H7 (cell line): ENCODE results near the gene TPM4. TPM values are rescaled to one million over a fixed set of nuclear protein-coding genes. Genes with fewer than 3 reads are reported as not detected.

Source experiments
- DNase-seq: peaks from one replicate; pipeline ENCODE4 v3.0.0; 2012
- H3K27me3 ChIP-seq: 2 replicates; pipeline ENCODE4 v1.6.0; 2011; ENCODE audit warnings: mild to moderate bottlenecking, low read length; ENCODE audit not compliant: control insufficient read depth, insufficient read depth
- H3K36me3 ChIP-seq: replicated peaks from 2 replicates; pipeline ENCODE4 v1.5.1; 2011; ENCODE audit warnings: low read length; ENCODE audit not compliant: control insufficient read depth, insufficient read depth
- H3K4me3 ChIP-seq: 2 replicates; pipeline ENCODE4 v1.5.1; 2011; ENCODE audit warnings: low read depth, mild to moderate bottlenecking, control low read depth, low read length, moderate library complexity; ENCODE audit not compliant: insufficient read depth
- total RNA-seq: library from RNA; depleted of rRNA; stranded (reverse); fragments of >200 nt; shearing (Covaris generic); gene quantifications from 2 replicates; pipeline ENCODE4 v1.2.3, GENCODE V29; 2014

TPM4 gene
- total RNA-seq, 1 experiment from 2014 or later = 429 TPM

GRCh38 chr19:16051254-16052025 lies 24.9 kb upstream of the TPM4 start:
- Histone ChIP-seq H3K36me3 (no peaks in the 10 kb centered on the region), H3K27me3 (no peaks in the 10 kb centered on the region), H3K4me3 (no peak overlapping the region)
- peak; percentile 32 for DNase-seq

DNA sequence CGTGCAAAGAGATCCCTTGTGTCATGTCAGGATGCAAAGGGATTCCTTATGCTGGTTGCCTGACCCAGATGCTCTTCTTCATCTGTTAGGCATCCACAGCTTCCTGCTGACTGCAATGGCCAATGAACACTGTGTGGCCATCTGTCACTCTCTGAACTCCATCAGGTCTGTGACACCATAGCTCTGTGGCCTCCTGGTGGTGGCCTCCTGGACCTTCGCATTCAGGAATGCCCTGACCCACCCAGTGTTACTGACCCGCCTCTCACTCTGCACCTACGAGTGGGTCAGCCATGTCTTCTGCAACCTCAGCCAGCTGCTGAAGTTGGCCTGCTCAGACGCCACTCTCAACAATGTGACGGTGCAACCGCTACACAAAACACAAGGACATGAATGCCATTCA lies 23.9 kb upstream of the TPM4 start:
- no peak for DNase-seq
- Histone ChIP-seq H3K27me3 (no peaks in the 10 kb centered on the region), H3K36me3 (no peaks in the 10 kb centered on the region), H3K4me3 (no peak overlapping the region)

GRCh38 chr19:16057062-16057461 lies 19.2 kb upstream of the TPM4 start:
- Histone ChIP-seq H3K36me3 (no peaks in the 10 kb centered on the region), H3K4me3 (no peak overlapping the region), H3K27me3 (no peaks in the 10 kb centered on the region)
- DNase-seq = no peak

DNA sequence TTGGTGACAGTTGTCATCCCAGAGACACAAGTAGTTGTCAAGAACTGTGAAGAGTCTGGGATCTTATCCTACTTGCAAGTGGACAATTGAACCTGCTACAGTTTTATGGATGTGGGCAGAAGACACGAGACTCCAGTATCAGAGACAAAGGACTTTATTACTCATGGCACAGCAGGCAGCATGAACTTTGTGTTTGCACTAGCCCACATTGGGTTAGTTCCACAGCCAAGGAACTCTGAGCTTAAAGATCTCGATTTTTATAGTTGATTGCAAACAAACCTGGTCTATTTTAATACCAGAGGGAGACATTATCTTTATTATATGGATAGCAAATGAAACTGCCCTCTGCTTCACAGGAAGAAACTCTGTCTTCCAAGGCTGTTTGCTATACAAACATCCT lies 16.0 kb upstream of the TPM4 start:
- DNase-seq = no peak
- H3K36me3 ChIP-seq = no peaks in the 10 kb centered on the region
- no peak overlapping the region for H3K4me3 ChIP-seq
- H3K27me3 ChIP-seq = no peaks in the 10 kb centered on the region

GRCh38 chr19:16061943-16062342 lies 14.4 kb upstream of the TPM4 start:
- Histone ChIP-seq H3K4me3 (no peak overlapping the region), H3K27me3 (no peaks in the 10 kb centered on the region), H3K36me3 (no peaks in the 10 kb centered on the region)
- DNase-seq = no peak

DNA sequence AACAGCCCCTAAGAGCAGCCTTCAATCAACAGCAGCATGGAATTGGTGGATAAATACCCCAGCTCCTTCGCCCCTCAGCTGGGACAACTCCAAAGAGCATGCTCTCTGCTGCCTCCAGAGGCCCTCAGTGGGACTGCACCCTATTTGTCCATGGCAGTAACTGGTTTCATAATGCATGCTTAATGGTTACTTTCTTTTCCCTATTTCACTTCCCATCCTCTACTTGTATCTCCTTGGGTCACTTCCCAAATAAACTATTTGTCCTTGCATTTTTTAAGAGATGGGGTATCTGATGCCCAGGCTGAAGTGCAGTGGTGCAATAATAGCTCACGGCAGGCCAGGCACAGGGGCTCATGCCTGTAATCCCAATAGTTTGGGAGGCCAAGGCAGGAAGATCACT lies 13.5 kb upstream of the TPM4 start:
- DNase-seq = peak; percentile 85

GRCh38 chr19:16064209-16064889 lies 11.9 kb upstream of the TPM4 start:
- H3K36me3 ChIP-seq = no peaks in the 10 kb centered on the region

More for the DNA sequence above, 13.5 kb upstream of the TPM4 start:
- no peaks in the 10 kb centered on the region for H3K27me3 ChIP-seq
- no peak overlapping the region for H3K4me3 ChIP-seq
- no peaks in the 10 kb centered on the region for H3K36me3 ChIP-seq

DNA sequence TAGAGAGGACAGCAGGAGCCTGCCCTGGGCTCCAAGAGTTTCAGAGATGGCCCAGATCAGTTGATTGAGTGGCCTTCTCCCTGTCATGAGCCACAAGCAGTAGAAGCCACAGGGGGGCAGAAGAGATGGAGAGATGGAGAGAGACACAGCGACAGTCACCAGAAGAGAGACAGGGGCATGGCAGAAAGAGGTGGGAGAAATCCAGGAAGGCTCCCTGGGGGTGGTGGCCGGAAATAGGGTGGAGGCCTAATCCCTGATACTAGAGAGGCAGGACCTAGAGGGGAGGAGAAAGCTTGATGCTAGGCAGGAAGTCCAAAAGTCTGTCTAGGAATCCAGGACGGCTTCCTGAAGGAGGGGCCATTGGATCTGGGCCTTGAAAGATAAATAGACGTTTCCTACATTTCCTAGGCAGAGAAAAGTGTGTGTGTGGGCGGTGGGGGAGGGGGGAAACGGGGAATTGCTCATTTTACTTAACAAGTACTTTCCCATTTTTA lies 9.6 kb upstream of the TPM4 start:
- Histone ChIP-seq H3K36me3 (no peaks in the 10 kb centered on the region), H3K27me3 (no peaks in the 10 kb centered on the region), H3K4me3 (no peak overlapping the region)
- no peak for DNase-seq

More at GRCh38 chr19:16064209-16064889, 11.9 kb upstream of the TPM4 start:
- no peak for DNase-seq
- no peaks in the 10 kb centered on the region for H3K27me3 ChIP-seq
- H3K4me3 ChIP-seq = no peak overlapping the region

DNA sequence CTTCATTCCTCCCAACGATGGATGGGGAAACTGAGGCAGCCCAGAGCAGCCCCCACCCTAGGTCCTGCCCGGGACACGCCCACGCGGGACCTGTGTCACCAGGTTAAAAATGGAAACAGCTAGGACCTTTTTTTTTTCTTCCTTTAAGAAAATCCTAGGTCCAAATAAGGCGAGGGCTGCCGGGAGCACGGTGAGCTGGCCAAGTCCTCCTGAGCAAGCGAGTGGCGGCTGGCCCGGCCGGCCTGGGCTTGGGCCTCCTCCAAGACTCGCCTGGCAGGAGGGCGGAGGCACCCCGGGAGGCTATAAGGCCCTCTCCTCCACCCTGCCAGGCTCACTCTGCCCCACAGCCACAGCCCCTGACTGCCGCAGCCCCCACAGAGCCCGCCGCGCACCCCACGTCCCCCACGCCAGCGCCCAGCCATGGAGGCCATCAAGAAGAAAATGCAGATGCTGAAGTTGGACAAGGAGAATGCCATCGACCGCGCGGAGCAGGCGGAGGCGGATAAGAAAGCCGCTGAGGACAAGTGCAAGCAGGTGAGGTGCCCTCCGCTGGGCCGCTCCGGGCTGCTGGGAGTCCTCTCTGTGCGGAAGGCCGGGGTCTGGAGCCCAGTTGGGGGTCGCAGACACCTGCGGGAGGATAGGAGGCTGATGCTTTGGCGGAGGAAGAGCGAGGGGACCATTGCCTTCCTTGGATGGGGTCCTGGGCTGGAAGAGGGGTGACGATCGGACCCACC lies 8.9 kb upstream of the TPM4 start:
- DNase-seq = peak; percentile 64
- H3K4me3 ChIP-seq = no peak overlapping the region
- no peaks in the 10 kb centered on the region for H3K36me3 ChIP-seq
- H3K27me3 ChIP-seq = no peaks in the 10 kb centered on the region

GRCh38 chr19:16068696-16069259 lies 7.5 kb upstream of the TPM4 start:
- no peak for DNase-seq
- no peak overlapping the region for H3K4me3 ChIP-seq
- H3K27me3 ChIP-seq = no peaks in the 10 kb centered on the region
- H3K36me3 ChIP-seq = no peaks in the 10 kb centered on the region

GRCh38 chr19:16069813-16070365 lies 6.4 kb upstream of the TPM4 start:
- Histone ChIP-seq H3K27me3 (no peaks in the 10 kb centered on the region), H3K4me3 (no peak overlapping the region), H3K36me3 (no peaks in the 10 kb centered on the region)
- no peak for DNase-seq

- no peaks in the 10 kb centered on the region for H3K36me3 ChIP-seq
- DNase-seq = no peak
- H3K27me3 ChIP-seq = no peaks in the 10 kb centered on the region
- no peak overlapping the region for H3K4me3 ChIP-seq
These were observed 5.8 kb upstream of the TPM4 start for GRCh38 chr19:16070366-16070990.

DNA sequence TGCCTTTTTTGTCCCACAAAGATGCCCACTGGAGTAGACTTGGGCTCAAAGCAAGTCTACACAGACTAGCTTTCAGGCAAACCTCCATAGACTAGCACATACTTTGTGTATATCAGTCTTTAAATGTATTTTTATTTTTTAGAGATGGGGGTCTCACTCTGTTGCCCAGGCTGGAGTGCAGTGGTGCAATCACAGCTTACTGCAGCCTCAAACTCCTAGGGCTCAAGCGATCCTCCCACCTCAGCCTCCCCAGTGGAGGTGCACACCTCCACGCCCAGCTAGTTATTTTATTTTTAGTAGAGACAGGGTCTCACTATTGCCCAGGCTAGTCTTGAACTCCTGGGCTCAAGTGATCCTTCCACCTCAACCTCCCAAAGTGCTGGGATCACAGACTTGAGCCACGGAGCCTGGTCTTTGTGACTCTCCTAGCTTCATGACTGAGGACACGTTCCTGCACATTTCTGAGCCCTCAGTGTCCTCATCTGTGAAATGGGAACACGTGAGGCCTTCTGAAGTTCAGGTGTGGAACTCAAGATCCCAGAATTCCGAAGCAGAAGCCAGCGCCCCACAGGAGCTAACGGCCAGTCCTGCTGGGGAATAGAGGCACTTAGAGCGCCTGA lies 5.1 kb upstream of the TPM4 start:
- H3K27me3 ChIP-seq = no peaks in the 10 kb centered on the region
- no peaks in the 10 kb centered on the region for H3K36me3 ChIP-seq
- H3K4me3 ChIP-seq = no peak overlapping the region
- DNase-seq = no peak
